ENCODE data around the gene ARPC5L.

DNA sequence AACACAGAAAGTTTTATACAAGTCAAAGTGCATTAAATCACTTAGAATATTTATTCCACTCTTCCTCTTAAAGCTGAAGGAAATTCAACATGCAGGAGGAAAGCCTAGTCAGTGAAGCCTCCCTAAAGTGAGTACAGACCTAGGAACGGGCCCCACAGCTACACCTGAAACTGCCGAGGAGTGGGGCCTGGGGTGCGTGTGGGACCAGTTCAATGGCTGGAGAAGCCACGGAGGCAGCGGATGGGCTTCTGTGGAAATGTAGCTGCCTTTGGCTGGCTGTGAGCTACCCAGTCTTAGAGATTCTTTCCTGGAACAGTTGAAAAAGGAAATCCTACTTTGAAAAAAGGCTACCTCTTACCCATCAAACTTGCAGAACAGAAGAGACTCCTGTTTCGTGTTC lies 16.6 kb downstream of the ARPC5L start:
- TF ChIP-seq, protein P1, sequence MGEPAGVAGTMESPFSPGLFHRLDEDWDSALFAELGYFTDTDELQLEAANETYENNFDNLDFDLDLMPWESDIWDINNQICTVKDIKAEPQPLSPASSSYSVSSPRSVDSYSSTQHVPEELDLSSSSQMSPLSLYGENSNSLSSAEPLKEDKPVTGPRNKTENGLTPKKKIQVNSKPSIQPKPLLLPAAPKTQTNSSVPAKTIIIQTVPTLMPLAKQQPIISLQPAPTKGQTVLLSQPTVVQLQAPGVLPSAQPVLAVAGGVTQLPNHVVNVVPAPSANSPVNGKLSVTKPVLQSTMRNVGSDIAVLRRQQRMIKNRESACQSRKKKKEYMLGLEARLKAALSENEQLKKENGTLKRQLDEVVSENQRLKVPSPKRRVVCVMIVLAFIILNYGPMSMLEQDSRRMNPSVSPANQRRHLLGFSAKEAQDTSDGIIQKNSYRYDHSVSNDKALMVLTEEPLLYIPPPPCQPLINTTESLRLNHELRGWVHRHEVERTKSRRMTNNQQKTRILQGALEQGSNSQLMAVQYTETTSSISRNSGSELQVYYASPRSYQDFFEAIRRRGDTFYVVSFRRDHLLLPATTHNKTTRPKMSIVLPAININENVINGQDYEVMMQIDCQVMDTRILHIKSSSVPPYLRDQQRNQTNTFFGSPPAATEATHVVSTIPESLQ (CRISPR knock-in tag; IDR thresholded peaks at IDR 0.05): no peak
- TF ChIP-seq TAF1 (IDR thresholded peaks at IDR 0.05; ENCODE audit: control insufficient read depth, extremely low read depth, insufficient read depth, low read length, severe bottlenecking) (no peak), MAFF (IDR thresholded peaks at IDR 0.05; ENCODE audit: low read length) (no peak), ZNF77 (CRISPR knock-in tag; IDR thresholded peaks at IDR 0.05) (no peak), SMAD3 (CRISPR knock-in tag; conservative IDR thresholded peaks at IDR 0.05) (no peak), ZNF274 (IDR thresholded peaks at IDR 0.05; ENCODE audit: borderline replicate concordance, low read depth, low read length) (no peak)
- TF ChIP-seq, protein P2, sequence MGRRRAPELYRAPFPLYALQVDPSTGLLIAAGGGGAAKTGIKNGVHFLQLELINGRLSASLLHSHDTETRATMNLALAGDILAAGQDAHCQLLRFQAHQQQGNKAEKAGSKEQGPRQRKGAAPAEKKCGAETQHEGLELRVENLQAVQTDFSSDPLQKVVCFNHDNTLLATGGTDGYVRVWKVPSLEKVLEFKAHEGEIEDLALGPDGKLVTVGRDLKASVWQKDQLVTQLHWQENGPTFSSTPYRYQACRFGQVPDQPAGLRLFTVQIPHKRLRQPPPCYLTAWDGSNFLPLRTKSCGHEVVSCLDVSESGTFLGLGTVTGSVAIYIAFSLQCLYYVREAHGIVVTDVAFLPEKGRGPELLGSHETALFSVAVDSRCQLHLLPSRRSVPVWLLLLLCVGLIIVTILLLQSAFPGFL (CRISPR knock-in tag; IDR thresholded peaks at IDR 0.05): no peak
- TF ChIP-seq, protein P3, sequence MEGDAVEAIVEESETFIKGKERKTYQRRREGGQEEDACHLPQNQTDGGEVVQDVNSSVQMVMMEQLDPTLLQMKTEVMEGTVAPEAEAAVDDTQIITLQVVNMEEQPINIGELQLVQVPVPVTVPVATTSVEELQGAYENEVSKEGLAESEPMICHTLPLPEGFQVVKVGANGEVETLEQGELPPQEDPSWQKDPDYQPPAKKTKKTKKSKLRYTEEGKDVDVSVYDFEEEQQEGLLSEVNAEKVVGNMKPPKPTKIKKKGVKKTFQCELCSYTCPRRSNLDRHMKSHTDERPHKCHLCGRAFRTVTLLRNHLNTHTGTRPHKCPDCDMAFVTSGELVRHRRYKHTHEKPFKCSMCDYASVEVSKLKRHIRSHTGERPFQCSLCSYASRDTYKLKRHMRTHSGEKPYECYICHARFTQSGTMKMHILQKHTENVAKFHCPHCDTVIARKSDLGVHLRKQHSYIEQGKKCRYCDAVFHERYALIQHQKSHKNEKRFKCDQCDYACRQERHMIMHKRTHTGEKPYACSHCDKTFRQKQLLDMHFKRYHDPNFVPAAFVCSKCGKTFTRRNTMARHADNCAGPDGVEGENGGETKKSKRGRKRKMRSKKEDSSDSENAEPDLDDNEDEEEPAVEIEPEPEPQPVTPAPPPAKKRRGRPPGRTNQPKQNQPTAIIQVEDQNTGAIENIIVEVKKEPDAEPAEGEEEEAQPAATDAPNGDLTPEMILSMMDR (IDR thresholded peaks at IDR 0.05 in 2 of 3, conservative IDR thresholded peaks at IDR 0.05 in 1 of 3; ENCODE audit: insufficient read depth in 2 of 3, low read depth in 1 of 3, low read length in 3 of 3): no peak
- TF ChIP-seq, protein P4, sequence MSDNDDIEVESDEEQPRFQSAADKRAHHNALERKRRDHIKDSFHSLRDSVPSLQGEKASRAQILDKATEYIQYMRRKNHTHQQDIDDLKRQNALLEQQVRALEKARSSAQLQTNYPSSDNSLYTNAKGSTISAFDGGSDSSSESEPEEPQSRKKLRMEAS (CRISPR knock-in tag; IDR thresholded peaks at IDR 0.05): no peak
